Hepatocyte (in vitro differentiated cells): ENCODE measurements around the gene GPRC5C. TPM values are rescaled to one million over a fixed set of nuclear protein-coding genes. Genes with fewer than 3 reads are reported as not detected.
A peak's percentile ranks its signal among the peaks of the same experiment; 100 is the strongest.

Experiments
- DNase-seq: peaks from one replicate; pipeline ENCODE4 v3.0.0-alpha.2; 2016; ENCODE audit warnings: low spot score
- H2AFZ ChIP-seq: fragments of 200-600 bp; sonication (generic); 2 replicates; pipeline ENCODE4 v1.6.0; 2016; ENCODE audit warnings: antibody characterized with exemption, mild to moderate bottlenecking
- H3K27ac ChIP-seq: fragments of 200-600 bp; sonication (generic); 2 replicates; pipeline ENCODE4 v1.5.1; 2016; ENCODE audit warnings: mild to moderate bottlenecking
- H3K27me3 ChIP-seq: fragments of 200-600 bp; sonication (generic); 2 replicates; pipeline ENCODE4 v1.6.1; 2016
- H3K36me3 ChIP-seq: fragments of 200-600 bp; sonication (generic); replicated peaks from 2 replicates; pipeline ENCODE4 v1.5.1; 2016; ENCODE audit warnings: low read depth; ENCODE audit not compliant: insufficient read depth
- H3K4me1 ChIP-seq: fragments of 200-600 bp; sonication (generic); 2 replicates; pipeline ENCODE4 v1.5.1; 2016; ENCODE audit warnings: mild to moderate bottlenecking, moderate library complexity; ENCODE audit not compliant: insufficient read depth
- H3K4me2 ChIP-seq: fragments of 200-600 bp; sonication (generic); 2 replicates; pipeline ENCODE4 v1.6.0; 2016
- H3K4me3 ChIP-seq: fragments of 200-600 bp; sonication (generic); 2 replicates; pipeline ENCODE4 v1.5.1; 2016; ENCODE audit warnings: mild to moderate bottlenecking
- H3K79me2 ChIP-seq: fragments of 200-600 bp; sonication (generic); 2 replicates; pipeline ENCODE4 v1.6.0; 2017; ENCODE audit warnings: mild to moderate bottlenecking
- H3K9me2 ChIP-seq: fragments of 200-600 bp; sonication (generic); replicated peaks from 2 replicates; pipeline ENCODE4 v1.6.0; 2017; ENCODE audit warnings: mild to moderate bottlenecking; ENCODE audit not compliant: insufficient read depth
- H3K9me3 ChIP-seq: fragments of 200-600 bp; sonication (generic); 2 replicates; pipeline ENCODE4 v1.5.1; 2016; ENCODE audit warnings: low read depth, mild to moderate bottlenecking
- H4K20me1 ChIP-seq: fragments of 200-600 bp; sonication (generic); 2 replicates; pipeline ENCODE4 v1.6.0; 2016; ENCODE audit warnings: mild to moderate bottlenecking; ENCODE audit not compliant: insufficient read depth, poor library complexity, severe bottlenecking
- CTCF ChIP-seq: fragments of 200-600 bp; sonication (generic); IDR thresholded peaks from 2 replicates; pipeline ENCODE4 v1.5.1; 2016; ENCODE audit warnings: antibody characterized with exemption, mild to moderate bottlenecking; ENCODE audit not compliant: poor library complexity
- EZH2 ChIP-seq: fragments of 200-600 bp; sonication (generic); IDR thresholded peaks from 2 replicates; pipeline ENCODE4 v1.6.1; 2016; ENCODE audit warnings: antibody characterized with exemption, mild to moderate bottlenecking, borderline replicate concordance
- EZH2phosphoT487 ChIP-seq: fragments of 200-600 bp; sonication (generic); IDR thresholded peaks from one replicate; pipeline ENCODE4 v1.6.1; 2018; ENCODE audit warnings: antibody characterized with exemption, mild to moderate bottlenecking, low read depth, moderate library complexity; ENCODE audit not compliant: unreplicated experiment, severe bottlenecking
- WGBS: methylation state at CpG from one replicate; pipeline ENCODE4 v1.1.6; 2016; ENCODE audit warnings: low lambda C conversion rate; ENCODE audit errors: missing lambda C conversion rate; 5-methylcytosine and 5-hydroxymethylcytosine counted together
- polyA plus RNA-seq: library from polyadenylated mRNA; unstranded; fragments of >200 nt; fragmentation: Nextera tagmentation; extraction: Ambion mirVana; gene quantifications from 2 replicates; pipeline ENCODE4 v1.2.1, GENCODE V29; 2016
- total RNA-seq: library from RNA; depleted of rRNA; stranded (reverse); fragments of >200 nt; gene quantifications from 2 replicates; pipeline ENCODE4 v1.2.3, GENCODE V29; 2014

The GPRC5C gene
- total and polyA plus RNA-seq, 2 experiments from 2014 or later, result 150 to 237 TPM

- Histone ChIP-seq H3K27ac (no peak overlapping the region), H3K79me2 (no peaks in the 10 kb centered on the region), H3K9me3 (no peaks in the 10 kb centered on the region), H2AFZ (no peak overlapping the region), H3K9me2 (no peaks in the 10 kb centered on the region), H3K36me3 (no peaks in the 10 kb centered on the region), H4K20me1 (no peaks in the 10 kb centered on the region), H3K4me3 (no peak overlapping the region), H3K4me2 (no peak overlapping the region), H3K4me1 (peaks cover 5% of the 10 kb centered on the region), H3K27me3 (no peaks in the 10 kb centered on the region)
- peak; percentile 23 for TF ChIP-seq CTCF
- TF ChIP-seq EZH2phosphoT487, result no peak
- no peak for TF ChIP-seq EZH2
- WGBS, result 72% methylated on average over 3 of the region's 3 CpGs
- DNase-seq, result peak; percentile 68
Measured at GRCh38 chr17:74408262-74408661, 23.6 kb upstream of the GPRC5C start.

GRCh38 chr17:74408815-74409214 lies 23.1 kb upstream of the GPRC5C start:
- Histone ChIP-seq H3K9me3 (no peaks in the 10 kb centered on the region), H3K36me3 (no peaks in the 10 kb centered on the region), H3K9me2 (no peaks in the 10 kb centered on the region), H3K4me3 (no peak overlapping the region), H3K27ac (no peak overlapping the region), H3K4me2 (no peak overlapping the region), H3K79me2 (no peaks in the 10 kb centered on the region), H3K4me1 (peaks cover 5% of the 10 kb centered on the region), H3K27me3 (no peaks in the 10 kb centered on the region), H2AFZ (no peak overlapping the region), H4K20me1 (no peaks in the 10 kb centered on the region)
- no peak for DNase-seq
- WGBS, result 51% methylated on average over 4 of the region's 4 CpGs
- TF ChIP-seq CTCF, result no peak
- no peak for TF ChIP-seq EZH2
- no peak for TF ChIP-seq EZH2phosphoT487

GRCh38 chr17:74410001-74410443 lies 21.9 kb upstream of the GPRC5C start:
- 63% methylated on average over 4 of the region's 4 CpGs for WGBS
- Histone ChIP-seq H3K36me3 (no peaks in the 10 kb centered on the region), H3K79me2 (no peaks in the 10 kb centered on the region), H3K27me3 (no peaks in the 10 kb centered on the region), H4K20me1 (no peaks in the 10 kb centered on the region), H3K9me3 (no peaks in the 10 kb centered on the region), H3K27ac (no peak overlapping the region), H2AFZ (no peak overlapping the region), H3K9me2 (no peaks in the 10 kb centered on the region), H3K4me2 (no peak overlapping the region), H3K4me3 (no peak overlapping the region), H3K4me1 (peaks cover 5% of the 10 kb centered on the region)
- DNase-seq, result no peak
- no peak for TF ChIP-seq EZH2phosphoT487
- TF ChIP-seq EZH2, result no peak
- no peak for TF ChIP-seq CTCF

GRCh38 chr17:74412581-74412980 lies 19.3 kb upstream of the GPRC5C start:
- H3K4me1 ChIP-seq, result peaks cover 14% of the 10 kb centered on the region
- H3K4me3 ChIP-seq, result no peak overlapping the region
- no peaks in the 10 kb centered on the region for H3K9me2 ChIP-seq
- DNase-seq, result no peak
- no peak overlapping the region for H3K27ac ChIP-seq
- no peaks in the 10 kb centered on the region for H4K20me1 ChIP-seq
- H3K4me2 ChIP-seq, result no peak overlapping the region
- H3K27me3 ChIP-seq, result no peaks in the 10 kb centered on the region
- no peaks in the 10 kb centered on the region for H3K9me3 ChIP-seq
- no peak overlapping the region for H2AFZ ChIP-seq
- no peaks in the 10 kb centered on the region for H3K36me3 ChIP-seq
- TF ChIP-seq EZH2 (no peak), CTCF (no peak), EZH2phosphoT487 (no peak)
- 98% methylated on average over 8 of the region's 8 CpGs for WGBS
- no peaks in the 10 kb centered on the region for H3K79me2 ChIP-seq
